WERI-Rb-1 (cell line): Measurements from ENCODE around the gene EVI2B.

Source experiments
- DNase-seq: peaks from one replicate; pipeline ENCODE4 v3.0.0-alpha.2; 2020
- H3K27ac ChIP-seq: fragments of 250-450 bp; sonication (Bioruptor Pico); 2 replicates; pipeline ENCODE4 v1.5.1; 2020; ENCODE audit warnings: mild to moderate bottlenecking, moderate library complexity
- H3K27me3 ChIP-seq: fragments of 250-450 bp; sonication (Bioruptor Pico); 2 replicates; pipeline ENCODE4 v1.5.1; 2021; ENCODE audit warnings: mild to moderate bottlenecking, low read depth, moderate library complexity; ENCODE audit not compliant: insufficient read depth, severe bottlenecking
- H3K36me3 ChIP-seq: fragments of 250-450 bp; sonication (Bioruptor Pico); 2 replicates; pipeline ENCODE4 v1.5.1; 2020; ENCODE audit warnings: mild to moderate bottlenecking, moderate library complexity
- H3K4me3 ChIP-seq: 2 replicates; pipeline ENCODE4 v1.5.1; 2011; ENCODE audit warnings: low read depth, mild to moderate bottlenecking, control low read depth, low read length
- H3K9me3 ChIP-seq: fragments of 250-450 bp; sonication (Bioruptor Pico); 2 replicates; pipeline ENCODE4 v1.5.1; 2021; ENCODE audit warnings: mild to moderate bottlenecking, moderate library complexity; ENCODE audit not compliant: severe bottlenecking
- CTCF ChIP-seq: IDR thresholded peaks from 2 replicates; pipeline ENCODE4 v1.5.1; 2011; ENCODE audit warnings: low read depth, mild to moderate bottlenecking, control low read depth, inconsistent platforms, low read length

Gene EVI2B

GRCh38 chr17:31321966-31322365, 8.1 kb upstream of the EVI2B start:
- H3K9me3 ChIP-seq: no peaks in the 10 kb centered on the region
- TF ChIP-seq CTCF: no peak
- no peaks in the 10 kb centered on the region for H3K27me3 ChIP-seq
- H3K27ac ChIP-seq: no peak overlapping the region
- H3K36me3 ChIP-seq: peaks cover 15% of the 10 kb centered on the region
- no peak for DNase-seq
- no peak overlapping the region for H3K4me3 ChIP-seq

DNA sequence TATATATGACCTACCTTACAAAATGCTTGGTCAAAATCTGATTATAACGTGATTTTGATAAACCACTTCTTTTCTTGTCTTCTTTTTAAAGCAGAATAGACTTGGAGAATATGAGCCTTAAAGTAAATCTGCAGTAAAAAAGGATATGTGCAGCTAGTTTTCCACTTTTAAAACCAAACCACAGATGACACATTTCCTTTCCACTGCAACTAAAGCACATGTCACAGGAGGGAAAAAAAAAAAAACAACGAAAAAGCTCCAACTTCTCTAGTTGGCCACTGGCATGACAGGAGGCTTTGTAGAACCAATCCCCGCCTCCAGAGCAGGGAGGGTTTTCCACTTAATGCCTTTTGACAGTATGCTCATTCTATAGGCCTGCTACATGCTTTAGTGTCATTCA, 7.6 kb upstream of the EVI2B start, which contains the start of gene EVI2A:
Gene EVI2A, minus strand, starts transcription at position 142 of the 400 bp plus-strand sequence. CDS start 2,609 bp downstream, outside the sequence.
- DNase-seq: no peak
- no peaks in the 10 kb centered on the region for H3K27me3 ChIP-seq
- H3K36me3 ChIP-seq: peaks cover 11% of the 10 kb centered on the region
- no peak within 1 kb of the TSS for H3K4me3 ChIP-seq
- no peaks in the 10 kb centered on the region for H3K9me3 ChIP-seq
- no peak for TF ChIP-seq CTCF
- H3K27ac ChIP-seq: no peak within 1 kb of the TSS

DNA sequence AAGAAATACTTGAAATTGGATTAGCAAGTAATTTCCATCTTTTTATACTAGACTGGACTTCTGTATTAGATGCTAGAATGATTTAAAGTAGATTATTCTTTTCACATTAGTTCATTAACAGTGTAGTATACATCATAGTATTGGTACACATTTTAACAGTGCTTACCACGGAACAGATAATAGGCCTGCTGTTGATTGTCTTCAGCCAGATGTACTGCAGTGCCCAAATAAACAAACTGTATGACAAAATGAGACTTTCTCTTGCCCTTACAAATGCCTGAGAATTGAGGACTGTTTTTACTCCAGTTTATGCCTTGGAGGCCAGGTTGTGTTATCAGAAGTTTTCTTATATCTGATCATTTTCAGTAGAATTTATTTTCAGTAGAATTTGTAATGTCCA, 6.9 kb upstream of the EVI2B start:
- Histone ChIP-seq H3K36me3 (peaks cover 5% of the 10 kb centered on the region), H3K4me3 (no peak overlapping the region), H3K27ac (no peak overlapping the region), H3K9me3 (no peaks in the 10 kb centered on the region), H3K27me3 (no peaks in the 10 kb centered on the region)
- TF ChIP-seq CTCF: no peak
- no peak for DNase-seq

- Histone ChIP-seq H3K27ac (no peak overlapping the region), H3K36me3 (peaks cover 3% of the 10 kb centered on the region), H3K4me3 (no peak overlapping the region), H3K9me3 (no peaks in the 10 kb centered on the region), H3K27me3 (no peaks in the 10 kb centered on the region)
- DNase-seq: no peak
- TF ChIP-seq CTCF: no peak
Measured at GRCh38 chr17:31320241-31320640, 6.4 kb upstream of the EVI2B start.

DNA sequence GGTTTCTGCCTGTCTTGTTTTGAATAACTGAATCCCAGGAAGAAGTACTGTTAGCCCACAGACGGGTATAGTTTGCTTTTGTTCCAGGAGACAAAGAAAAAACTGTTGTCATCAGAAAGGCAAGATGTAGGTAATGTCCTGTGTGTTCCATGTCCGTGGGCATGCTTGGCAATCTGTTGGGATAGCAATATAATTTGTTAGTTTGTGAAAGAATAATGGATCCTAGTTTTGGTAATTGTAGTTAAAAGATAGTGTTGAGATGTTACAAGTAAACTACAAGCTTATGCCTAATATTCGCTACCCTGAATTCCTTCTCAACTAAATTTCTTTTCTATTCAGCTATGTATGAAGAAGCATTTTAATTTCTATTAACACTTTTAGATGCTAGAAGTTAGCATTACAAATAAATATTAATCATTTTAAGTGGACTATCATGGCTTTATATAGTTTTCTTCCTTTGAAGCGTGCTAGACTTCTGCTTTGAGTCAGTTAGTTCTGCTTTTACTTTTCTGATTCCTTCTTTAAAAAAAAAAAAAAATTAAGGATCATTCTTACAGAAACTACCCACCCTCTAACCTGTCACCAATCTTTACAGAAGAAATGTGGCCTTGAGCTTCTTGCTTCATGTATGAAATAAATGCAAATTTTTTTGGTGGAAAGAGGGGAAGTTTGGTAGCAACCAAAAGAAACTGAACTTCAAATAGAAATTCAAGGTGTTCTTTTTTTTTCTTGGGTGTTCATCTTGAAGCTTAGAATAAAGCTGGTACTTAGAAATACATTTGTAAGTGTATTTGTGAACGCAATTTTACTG, 5.2 kb upstream of the EVI2B start:
- Histone ChIP-seq H3K36me3 (peaks cover 3% of the 10 kb centered on the region), H3K27ac (no peak overlapping the region), H3K9me3 (no peaks in the 10 kb centered on the region), H3K4me3 (no peak overlapping the region), H3K27me3 (no peaks in the 10 kb centered on the region)
- TF ChIP-seq CTCF: no peak
- no peak for DNase-seq

GRCh38 chr17:31318298-31318801, 4.5 kb upstream of the EVI2B start:
- Histone ChIP-seq H3K36me3 (peaks cover 3% of the 10 kb centered on the region), H3K4me3 (no peak overlapping the region), H3K27ac (no peak overlapping the region), H3K9me3 (no peaks in the 10 kb centered on the region), H3K27me3 (no peaks in the 10 kb centered on the region)
- DNase-seq: no peak
- TF ChIP-seq CTCF: no peak
